COLO829 (cell line): ENCODE measurements around the gene DLGAP5.
A peak's percentile ranks its signal among the peaks of the same experiment; 100 is the strongest.

Source experiments
- DNase-seq: peaks from one replicate; pipeline ENCODE4 v3.0.0; 2012; ENCODE audit warnings: low spot score

Gene DLGAP5, protein sequence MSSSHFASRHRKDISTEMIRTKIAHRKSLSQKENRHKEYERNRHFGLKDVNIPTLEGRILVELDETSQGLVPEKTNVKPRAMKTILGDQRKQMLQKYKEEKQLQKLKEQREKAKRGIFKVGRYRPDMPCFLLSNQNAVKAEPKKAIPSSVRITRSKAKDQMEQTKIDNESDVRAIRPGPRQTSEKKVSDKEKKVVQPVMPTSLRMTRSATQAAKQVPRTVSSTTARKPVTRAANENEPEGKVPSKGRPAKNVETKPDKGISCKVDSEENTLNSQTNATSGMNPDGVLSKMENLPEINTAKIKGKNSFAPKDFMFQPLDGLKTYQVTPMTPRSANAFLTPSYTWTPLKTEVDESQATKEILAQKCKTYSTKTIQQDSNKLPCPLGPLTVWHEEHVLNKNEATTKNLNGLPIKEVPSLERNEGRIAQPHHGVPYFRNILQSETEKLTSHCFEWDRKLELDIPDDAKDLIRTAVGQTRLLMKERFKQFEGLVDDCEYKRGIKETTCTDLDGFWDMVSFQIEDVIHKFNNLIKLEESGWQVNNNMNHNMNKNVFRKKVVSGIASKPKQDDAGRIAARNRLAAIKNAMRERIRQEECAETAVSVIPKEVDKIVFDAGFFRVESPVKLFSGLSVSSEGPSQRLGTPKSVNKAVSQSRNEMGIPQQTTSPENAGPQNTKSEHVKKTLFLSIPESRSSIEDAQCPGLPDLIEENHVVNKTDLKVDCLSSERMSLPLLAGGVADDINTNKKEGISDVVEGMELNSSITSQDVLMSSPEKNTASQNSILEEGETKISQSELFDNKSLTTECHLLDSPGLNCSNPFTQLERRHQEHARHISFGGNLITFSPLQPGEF

DNA sequence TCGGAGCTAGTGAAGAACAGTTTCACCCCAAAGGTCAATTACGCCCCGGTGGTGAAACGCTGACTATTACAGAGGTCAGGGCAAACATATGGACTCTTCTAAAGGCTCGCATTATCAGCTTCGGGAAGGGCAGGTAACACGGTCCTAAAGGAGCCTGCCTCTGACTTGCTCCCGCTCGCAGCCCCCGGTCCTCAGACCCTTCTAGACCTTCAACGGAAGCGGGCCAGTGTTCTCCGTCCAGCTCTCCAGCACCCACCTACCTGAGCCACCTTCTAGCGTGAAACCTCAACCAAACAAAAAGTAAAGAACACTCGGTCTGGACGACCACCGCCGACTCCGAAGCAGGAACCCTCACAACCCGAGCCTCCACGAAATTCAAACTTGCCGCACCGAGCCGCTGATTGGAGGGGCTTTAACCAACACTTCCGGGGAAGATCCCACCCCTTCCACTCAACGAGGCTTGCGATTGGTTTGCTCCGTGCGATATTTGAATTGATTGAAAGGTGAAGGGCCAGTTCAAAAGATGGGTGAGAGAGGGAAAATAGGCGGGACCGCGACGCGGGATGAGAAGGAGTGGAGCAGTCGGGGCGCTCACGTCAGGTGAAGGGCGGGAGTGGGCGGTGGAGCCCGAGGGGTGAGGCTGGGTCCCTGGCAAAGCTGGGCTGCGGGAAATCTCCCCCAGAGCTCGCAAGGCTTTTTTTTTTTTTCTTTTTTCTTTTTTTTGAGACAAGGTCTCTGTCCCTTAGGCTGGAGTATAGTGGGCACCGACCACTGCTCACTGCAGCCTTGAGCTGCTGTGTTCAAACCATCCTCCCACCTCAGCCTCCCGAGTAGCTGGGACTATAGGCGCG is at the start of gene DLGAP5:
Gene DLGAP5 (minus strand): TSS at position 383 of the 851 bp plus-strand sequence. CDS start 2,406 bp downstream, outside the sequence.
- DNase-seq, result peak; percentile 97

- DNase-seq, result no peak
These were observed 49.3 kb upstream of the DLGAP5 start for GRCh38 chr14:55240526-55241178.

DNA sequence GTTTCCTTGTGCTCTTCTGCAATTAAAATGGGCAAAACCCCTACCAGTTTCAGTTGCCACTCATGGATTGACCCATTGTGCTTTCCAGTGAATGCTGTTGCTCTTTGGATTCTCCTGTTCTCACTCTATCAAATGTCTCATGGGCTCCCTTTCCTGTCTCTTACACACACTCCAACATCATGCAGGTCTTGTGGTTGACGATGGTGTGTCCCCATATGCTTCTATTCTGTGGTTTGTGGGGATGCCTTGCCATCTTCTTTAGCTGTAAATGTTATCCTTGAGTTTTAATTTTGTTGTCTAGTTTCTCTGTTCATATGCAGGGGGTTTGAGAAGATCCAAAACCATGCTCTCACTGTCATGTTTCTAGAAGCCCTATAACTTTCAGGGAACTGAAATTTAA is 47.9 kb upstream of the DLGAP5 start:
- no peak for DNase-seq

- no peak for DNase-seq
These were observed 46.8 kb upstream of the DLGAP5 start for GRCh38 chr14:55238019-55238680.

- DNase-seq, result no peak
These were observed 42.2 kb upstream of the DLGAP5 start for GRCh38 chr14:55233591-55233990.

DNA sequence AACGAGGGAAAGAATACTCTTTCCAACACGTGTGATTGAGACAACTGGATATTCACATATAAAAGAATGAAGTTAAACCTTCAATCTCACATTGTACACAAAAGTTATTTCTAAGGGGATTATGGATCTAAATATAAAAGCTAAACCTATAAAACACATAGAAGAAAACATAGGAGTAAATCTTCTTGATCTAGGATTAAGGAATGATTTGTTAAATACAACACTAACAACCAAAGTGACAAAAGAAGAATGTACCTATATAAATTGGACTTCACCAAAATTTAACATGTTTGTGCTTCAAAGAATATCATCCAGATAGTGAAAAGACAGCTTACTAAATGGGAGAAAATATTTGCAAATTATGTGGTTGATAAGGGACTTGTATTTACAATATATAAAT is 36.9 kb upstream of the DLGAP5 start:
- no peak for DNase-seq

DNA sequence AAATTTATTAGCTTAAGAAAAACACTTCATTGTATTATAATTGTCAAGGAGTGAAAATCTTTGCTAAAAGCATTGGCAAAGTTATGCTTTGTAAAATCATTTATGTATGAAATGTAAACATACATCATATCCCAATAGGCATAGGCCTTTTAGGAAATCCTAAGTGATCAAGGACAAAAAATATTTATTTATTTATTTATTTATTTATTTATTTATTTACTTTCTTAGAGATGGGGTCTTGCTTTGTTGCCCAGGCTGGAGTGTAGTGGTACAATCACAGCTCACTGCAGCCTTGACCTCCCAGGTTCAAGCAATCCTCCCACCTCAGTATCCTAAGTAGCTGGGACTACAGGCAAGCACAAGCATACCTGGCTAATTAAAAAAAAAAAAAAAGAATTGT is 32.0 kb upstream of the DLGAP5 start:
- DNase-seq, result no peak

DNA sequence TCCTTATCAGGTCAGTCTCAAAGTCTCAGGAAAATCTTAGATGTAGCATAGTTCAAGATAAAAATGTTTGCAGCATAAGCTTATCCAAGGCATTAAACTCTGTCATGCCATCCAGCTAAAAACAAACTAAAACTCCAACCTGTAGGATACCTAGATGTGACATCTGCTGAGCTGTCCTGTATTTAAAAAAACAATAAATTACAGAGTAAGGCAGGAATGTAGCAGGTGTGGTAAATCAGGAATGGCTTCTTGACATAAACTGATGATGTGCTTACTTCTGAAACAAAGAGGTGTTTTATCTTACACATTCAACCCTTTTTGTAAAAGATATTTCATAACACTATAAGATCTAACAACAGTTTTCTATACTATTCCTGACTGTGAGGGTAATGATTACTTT is 30.6 kb upstream of the DLGAP5 start:
- DNase-seq, result no peak

GRCh38 chr14:55221186-55221585 is 29.8 kb upstream of the DLGAP5 start:
- peak; percentile 30 for DNase-seq

DNA sequence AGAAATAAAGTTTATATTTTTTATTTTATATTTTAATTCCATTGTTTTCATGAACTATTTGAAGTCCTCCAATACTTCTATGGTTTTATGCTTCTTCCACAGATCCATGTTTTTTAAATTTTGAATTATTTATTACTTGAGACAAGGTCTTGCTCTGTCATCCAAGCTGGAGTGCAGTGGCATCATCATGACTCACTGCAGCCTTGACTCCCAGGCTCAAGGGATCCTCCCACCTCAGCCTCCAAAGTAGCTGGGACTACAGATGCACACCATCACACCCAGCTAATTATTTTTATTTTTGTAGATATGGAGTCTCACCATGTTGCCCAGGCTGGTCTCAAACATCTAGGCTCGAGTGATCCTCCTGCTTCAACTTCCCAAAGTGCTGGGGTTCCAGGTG is 28.8 kb upstream of the DLGAP5 start:
- DNase-seq, result no peak

GRCh38 chr14:55212634-55213033 is 21.2 kb upstream of the DLGAP5 start:
- DNase-seq, result no peak

GRCh38 chr14:55207832-55208231 is 16.4 kb upstream of the DLGAP5 start:
- no peak for DNase-seq

GRCh38 chr14:55206175-55206693 is 14.8 kb upstream of the DLGAP5 start:
- DNase-seq, result no peak

GRCh38 chr14:55201219-55202101 is 10.1 kb upstream of the DLGAP5 start:
- no peak for DNase-seq

DNA sequence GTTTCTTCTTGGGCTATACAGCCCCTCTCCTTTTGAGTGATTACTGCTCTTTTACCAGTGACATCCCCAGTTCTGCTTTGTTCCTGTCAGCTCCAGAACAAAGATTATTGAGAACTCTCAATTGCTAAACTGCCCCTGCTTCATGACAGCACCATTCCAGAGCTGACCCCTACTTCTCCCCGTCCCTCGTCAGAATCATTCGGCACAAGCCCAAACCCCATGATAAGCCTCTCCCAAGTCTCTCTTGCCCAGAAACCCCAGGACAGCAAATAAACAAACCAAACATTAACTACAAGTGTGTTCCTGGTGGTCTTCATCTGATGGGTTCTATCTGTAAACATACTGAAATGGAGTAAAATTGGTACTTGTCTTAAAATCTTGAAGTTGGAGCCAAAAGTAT is 9.3 kb upstream of the DLGAP5 start:
- DNase-seq, result no peak

DNA sequence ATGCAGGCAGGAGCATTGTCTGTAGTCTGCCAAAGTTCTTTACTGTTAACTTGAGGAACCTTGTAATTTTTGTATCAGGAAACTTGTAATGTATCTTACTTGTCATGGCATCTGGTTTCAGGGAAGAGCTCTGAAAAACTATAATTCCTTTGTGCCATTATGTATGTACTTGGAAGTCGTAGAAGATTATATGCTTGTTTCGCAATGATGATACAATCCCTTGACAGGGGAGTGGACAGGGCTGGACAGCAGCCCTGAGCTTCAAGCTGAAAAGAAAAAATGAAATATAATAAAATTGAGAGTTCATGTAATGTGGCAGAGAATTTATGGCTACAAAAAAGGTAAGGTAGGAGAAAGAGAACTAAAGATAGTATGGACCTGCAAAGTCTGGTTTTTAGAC is 7.4 kb upstream of the DLGAP5 start:
- no peak for DNase-seq

- DNase-seq, result no peak
These were observed 3.4 kb upstream of the DLGAP5 start for GRCh38 chr14:55194656-55195355.

DNA sequence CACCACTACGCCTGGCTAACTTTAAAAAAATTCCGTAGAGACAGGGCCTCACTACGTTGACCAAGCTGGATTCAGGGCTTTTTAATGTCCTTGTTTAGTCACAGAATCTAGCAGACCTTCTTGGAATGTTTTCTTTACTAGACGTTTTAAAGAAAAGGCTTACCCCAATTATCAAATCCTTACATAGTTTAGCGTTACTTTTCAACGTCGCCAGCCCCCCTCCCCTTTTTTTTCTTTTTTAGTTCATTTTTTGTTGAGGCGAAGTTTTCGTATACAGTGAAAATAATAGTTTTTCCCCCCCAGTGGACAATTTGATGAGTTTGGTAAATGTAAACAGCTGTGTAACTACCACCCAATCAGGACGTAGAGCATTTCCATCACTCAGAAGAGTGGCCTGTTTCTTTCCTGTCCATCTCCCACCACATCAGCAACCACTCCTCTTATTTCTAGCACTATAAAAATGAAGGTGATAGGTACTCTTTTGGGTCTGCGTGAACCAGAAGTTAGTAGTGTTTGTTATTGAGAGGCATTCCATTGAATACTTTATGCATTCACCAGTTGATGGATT is 753 bp upstream of the DLGAP5 start:
- no peak for DNase-seq

GRCh38 chr14:55190906-55191202 is 531 bp downstream of the DLGAP5 start:
- DNase-seq, result no peak
